MM.1S (cell line): ENCODE data around the gene TMEM123.
A peak's percentile ranks its signal among the peaks of the same experiment; 100 is the strongest.

ENCODE experiments used
- DNase-seq: peaks from one replicate; pipeline ENCODE4 v3.0.0-alpha.2; 2015
- H2AFZ ChIP-seq: fragments of 300-600 bp; sonication (generic); 2 replicates; pipeline ENCODE4 v1.6.0; 2016; ENCODE audit warnings: antibody characterized with exemption, low read length
- H3F3A ChIP-seq: fragments of 300-600 bp; sonication (generic); 2 replicates; pipeline ENCODE4 v1.6.1; 2016; ENCODE audit warnings: mild to moderate bottlenecking, antibody characterized with exemption, low read length, moderate library complexity, mixed read lengths; ENCODE audit not compliant: insufficient read depth
- H3K27ac ChIP-seq: fragments of 300-600 bp; sonication (generic); 2 replicates; pipeline ENCODE4 v1.5.1; 2016; ENCODE audit warnings: mild to moderate bottlenecking, low read length
- H3K27me3 ChIP-seq: fragments of 300-600 bp; sonication (generic); replicated peaks from 2 replicates; pipeline ENCODE4 v1.6.0; 2016; ENCODE audit warnings: low read length; ENCODE audit not compliant: insufficient read depth
- H3K36me3 ChIP-seq: fragments of 300-600 bp; sonication (generic); replicated peaks from 2 replicates; pipeline ENCODE4 v1.6.1; 2016; ENCODE audit warnings: mild to moderate bottlenecking, low read length, mixed read lengths; ENCODE audit not compliant: insufficient read depth
- H3K4me1 ChIP-seq: fragments of 300-600 bp; sonication (generic); 2 replicates; pipeline ENCODE4 v1.6.1; 2016; ENCODE audit warnings: low read length, mixed read lengths
- H3K4me2 ChIP-seq: fragments of 300-600 bp; sonication (generic); 2 replicates; pipeline ENCODE4 v1.6.0; 2016; ENCODE audit warnings: low read depth, low read length
- H3K4me3 ChIP-seq: fragments of 300-600 bp; sonication (generic); 2 replicates; pipeline ENCODE4 v1.5.1; 2016; ENCODE audit warnings: low read length, mixed read lengths
- H3K79me2 ChIP-seq: fragments of 300-600 bp; sonication (generic); 2 replicates; pipeline ENCODE4 v1.6.1; 2016; ENCODE audit warnings: mixed run types, low read length, mixed read lengths
- H3K9ac ChIP-seq: fragments of 300-600 bp; sonication (generic); 2 replicates; pipeline ENCODE4 v1.6.1; 2016; ENCODE audit warnings: low read length, mixed read lengths
- H3K9me2 ChIP-seq: fragments of 300-600 bp; sonication (generic); replicated peaks from 2 replicates; pipeline ENCODE4 v1.6.1; 2016; ENCODE audit warnings: mild to moderate bottlenecking, low read length, mixed read lengths; ENCODE audit not compliant: insufficient read depth
- H3K9me3 ChIP-seq: fragments of 300-600 bp; sonication (generic); replicated peaks from 2 replicates; pipeline ENCODE4 v1.6.1; 2016; ENCODE audit warnings: mild to moderate bottlenecking, low read length, mixed read lengths; ENCODE audit not compliant: insufficient read depth
- H4K20me1 ChIP-seq: fragments of 300-600 bp; sonication (generic); 2 replicates; pipeline ENCODE4 v1.6.1; 2016; ENCODE audit warnings: mild to moderate bottlenecking, low read length, moderate library complexity, mixed read lengths; ENCODE audit not compliant: insufficient read depth
- CTCF ChIP-seq: fragments of 300-600 bp; sonication (generic); IDR thresholded peaks from 2 replicates; pipeline ENCODE4 v1.5.1; 2016; ENCODE audit warnings: antibody characterized with exemption, low read length, mixed read lengths
- EZH2 ChIP-seq: fragments of 300-600 bp; sonication (generic); optimal IDR thresholded peaks from 2 replicates; pipeline ENCODE3; 2017; ENCODE audit warnings: low read depth, mild to moderate bottlenecking, antibody characterized with exemption, low read length, mixed read lengths
- EZH2phosphoT487 ChIP-seq: fragments of 300-600 bp; sonication (generic); IDR thresholded peaks from 2 replicates; pipeline ENCODE4 v1.6.1; 2018; ENCODE audit warnings: antibody characterized with exemption, low read length

TMEM123 gene

DNA sequence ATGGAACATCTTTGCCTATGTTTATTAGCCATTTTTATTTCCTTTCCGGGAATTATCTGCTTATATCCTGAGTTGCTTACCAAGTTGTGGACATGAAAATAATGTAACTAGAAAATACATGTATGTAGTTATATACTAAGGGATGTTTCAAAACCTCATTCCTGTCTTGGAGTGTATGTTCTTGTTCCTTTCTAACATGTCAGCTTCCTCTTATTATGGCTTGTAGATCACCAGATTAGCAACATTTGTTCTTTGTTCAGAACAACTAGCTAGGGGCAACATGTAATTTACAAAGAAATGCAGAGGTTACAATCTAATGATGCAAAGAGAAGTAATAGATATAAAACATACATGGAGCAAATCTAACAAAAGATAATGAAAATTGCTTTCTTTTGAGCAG is 13.1 kb upstream of the TMEM123 start:
- TF ChIP-seq CTCF (no peak), EZH2 (no peak), EZH2phosphoT487 (no peak)
- H3K4me1 ChIP-seq = peaks cover 11% of the 10 kb centered on the region

DNA sequence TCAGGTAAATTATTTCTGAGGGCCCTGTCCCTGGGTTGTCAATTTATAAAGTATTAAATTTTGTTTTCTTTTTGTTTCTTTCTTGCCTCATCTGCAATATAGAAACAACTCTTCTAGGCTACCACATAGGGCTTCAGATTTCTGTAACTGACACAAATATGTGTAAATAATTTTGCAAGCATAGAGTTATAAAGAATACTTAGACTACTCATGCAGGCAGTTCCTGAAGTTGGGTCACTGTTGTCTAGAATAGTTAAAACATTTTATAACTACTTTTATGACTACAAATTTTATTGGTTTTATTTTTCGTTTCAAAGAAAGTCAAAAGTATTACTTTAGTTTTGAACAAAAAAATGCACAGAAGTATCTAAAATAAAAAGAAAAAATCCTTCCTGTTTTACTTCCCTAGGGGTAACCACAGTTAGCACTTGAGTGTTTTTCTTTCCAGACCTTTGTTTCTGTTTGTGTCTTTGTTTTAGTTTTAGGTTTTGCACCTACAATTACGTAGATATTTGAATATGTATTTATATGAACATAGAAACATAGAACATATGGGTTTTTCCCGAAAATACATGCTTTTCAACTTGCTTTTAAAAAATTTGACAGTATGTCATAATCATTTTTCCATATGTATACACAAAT is 12.4 kb upstream of the TMEM123 start:
- H3K4me1 ChIP-seq = peaks cover 4% of the 10 kb centered on the region
- no peaks in the 10 kb centered on the region for H3K9me2 ChIP-seq
- H4K20me1 ChIP-seq = no peaks in the 10 kb centered on the region
- no peak overlapping the region for H3K27ac ChIP-seq
- H3K36me3 ChIP-seq = no peaks in the 10 kb centered on the region
- H3K9ac ChIP-seq = no peak overlapping the region
- H3F3A ChIP-seq = no peaks in the 10 kb centered on the region; the same call in 1 of the 2 replicates
- no peak overlapping the region for H3K4me3 ChIP-seq
- H3K9me3 ChIP-seq = no peaks in the 10 kb centered on the region
- peak; percentile 5 for DNase-seq
- H3K79me2 ChIP-seq = no peaks in the 10 kb centered on the region
- H2AFZ ChIP-seq = no peak overlapping the region
- H3K27me3 ChIP-seq = no peaks in the 10 kb centered on the region
- TF ChIP-seq EZH2 = no peak
- no peak for TF ChIP-seq EZH2phosphoT487
- no peak for TF ChIP-seq CTCF
- no peak overlapping the region for H3K4me2 ChIP-seq

More for the DNA sequence above, 13.1 kb upstream of the TMEM123 start:
- no peak overlapping the region for H3K4me3 ChIP-seq
- H3K27me3 ChIP-seq = no peaks in the 10 kb centered on the region
- no peaks in the 10 kb centered on the region for H3K9me2 ChIP-seq
- no peak overlapping the region for H2AFZ ChIP-seq
- no peak overlapping the region for H3K27ac ChIP-seq
- no peak overlapping the region for H3K9ac ChIP-seq
- H3K4me2 ChIP-seq = no peak overlapping the region
- no peaks in the 10 kb centered on the region for H3K79me2 ChIP-seq
- no peaks in the 10 kb centered on the region for H4K20me1 ChIP-seq
- H3K9me3 ChIP-seq = no peaks in the 10 kb centered on the region
- DNase-seq = peak; percentile 5
- H3F3A ChIP-seq = no peaks in the 10 kb centered on the region; the same call in 1 of the 2 replicates
- no peaks in the 10 kb centered on the region for H3K36me3 ChIP-seq

GRCh38 chr11:102464037-102464436 is 11.5 kb upstream of the TMEM123 start:
- no peak for TF ChIP-seq EZH2
- TF ChIP-seq CTCF = no peak
- TF ChIP-seq EZH2phosphoT487 = no peak
- Histone ChIP-seq H3F3A (no peaks in the 10 kb centered on the region), H3K79me2 (no peaks in the 10 kb centered on the region), H3K9me3 (no peaks in the 10 kb centered on the region), H3K27ac (no peak overlapping the region), H3K9me2 (no peaks in the 10 kb centered on the region), H4K20me1 (no peaks in the 10 kb centered on the region), H3K36me3 (no peaks in the 10 kb centered on the region), H3K4me2 (no peak overlapping the region), H3K4me3 (no peak overlapping the region), H2AFZ (no peak overlapping the region), H3K9ac (no peak overlapping the region), H3K4me1 (no peaks in the 10 kb centered on the region), H3K27me3 (no peaks in the 10 kb centered on the region)
- no peak for DNase-seq
